Activated effector memory CD4-positive, alpha-beta T cell treated with anti-CD3 and anti-CD28 coated beads, Interleukin-2, amount 50 U/mL, for 16 hours (primary cell): ENCODE measurements around the gene PPP1R12B.
"Not testable (repeated sequence)": the region's sequence is repeated elsewhere in the genome, so short reads cannot be mapped to it uniquely, and the experiment has no call there.

ENCODE experiments used
- DNase-seq: peaks from one replicate; pipeline ENCODE4 v3.0.0-alpha.2; 2020

The PPP1R12B gene

GRCh38 chr1:202540014-202540413 is 191.5 kb downstream of the PPP1R12B start:
- DNase-seq, result no peak

DNA sequence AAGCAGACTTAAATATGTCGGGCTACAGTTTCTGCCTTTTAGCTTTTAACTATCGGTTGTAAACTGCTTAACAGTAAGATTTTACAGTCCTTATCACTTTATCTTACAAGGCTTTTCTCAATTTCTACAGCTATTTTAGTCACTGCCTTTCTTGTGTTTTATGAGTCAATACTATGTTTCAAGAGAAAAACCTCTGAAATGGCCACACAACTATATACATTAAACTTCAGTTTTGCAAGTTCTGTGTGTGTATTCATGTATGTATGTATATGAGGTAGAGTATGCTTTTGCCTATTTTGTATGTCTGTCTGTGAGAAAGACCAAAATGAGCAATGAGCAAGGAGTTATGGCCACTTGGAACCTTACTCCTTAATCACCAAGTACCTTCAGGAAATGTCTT is 191.9 kb downstream of the PPP1R12B start:
- no peak for DNase-seq

- DNase-seq, result not testable (repeated sequence)
Measured at GRCh38 chr1:202540858-202541257, 192.4 kb downstream of the PPP1R12B start.

- DNase-seq, result not testable (repeated sequence)
Measured at GRCh38 chr1:202542415-202542814, 193.9 kb downstream of the PPP1R12B start.

GRCh38 chr1:202543537-202543936 is 195.0 kb downstream of the PPP1R12B start:
- DNase-seq, result not testable (repeated sequence)

- not testable (repeated sequence) for DNase-seq
Measured at GRCh38 chr1:202544766-202545449, 196.4 kb downstream of the PPP1R12B start.

DNA sequence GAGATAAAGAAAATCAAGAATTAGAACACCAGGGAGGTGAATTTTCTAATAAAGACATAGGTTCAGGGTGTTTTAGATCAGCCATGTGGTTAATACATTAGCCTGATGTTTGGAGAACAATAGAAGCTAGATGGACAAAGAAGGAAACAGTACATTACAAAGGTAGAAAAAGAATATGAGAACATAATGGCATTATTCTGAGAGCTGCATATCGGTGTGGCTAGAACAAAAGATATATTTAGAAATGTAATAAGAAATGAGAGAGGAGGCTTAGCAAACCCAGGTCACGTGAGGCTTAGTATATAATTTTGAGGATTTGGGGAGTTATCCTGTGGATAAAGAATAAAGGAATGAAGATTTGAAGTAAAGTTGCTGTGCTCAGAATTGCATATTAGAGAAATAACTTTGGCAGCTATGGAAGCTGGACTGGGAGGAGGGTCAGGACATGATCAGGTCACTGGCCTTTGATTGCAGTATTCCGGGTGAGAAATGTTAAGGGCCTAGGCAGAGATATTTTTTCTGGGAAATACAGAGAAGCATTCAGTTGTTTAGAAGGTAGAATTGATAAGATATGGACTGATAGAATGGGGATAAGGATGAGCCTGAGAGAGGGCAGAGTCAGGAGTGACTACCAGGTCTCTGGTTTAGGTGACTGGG is 197.3 kb downstream of the PPP1R12B start:
- DNase-seq, result not testable (repeated sequence)

DNA sequence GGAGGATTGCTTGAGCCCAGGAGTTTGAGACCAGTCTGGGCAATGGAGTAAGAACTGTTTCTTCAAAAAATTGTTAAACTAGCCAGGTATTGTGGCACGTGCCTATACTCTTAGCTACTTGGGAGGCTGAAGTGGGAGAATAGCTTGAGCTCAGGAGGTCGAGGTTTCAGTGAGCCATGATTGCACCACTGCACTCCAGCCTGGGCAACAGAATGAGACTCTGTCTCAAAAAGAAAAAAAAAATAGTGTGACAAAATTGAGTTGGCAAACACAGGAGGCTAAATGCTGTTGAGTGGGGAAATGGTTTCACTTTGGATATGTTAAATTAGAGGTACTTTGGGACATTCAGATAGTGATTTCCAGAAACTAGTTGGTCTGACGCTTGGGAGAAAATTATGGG is 197.9 kb downstream of the PPP1R12B start:
- not testable (repeated sequence) for DNase-seq

DNA sequence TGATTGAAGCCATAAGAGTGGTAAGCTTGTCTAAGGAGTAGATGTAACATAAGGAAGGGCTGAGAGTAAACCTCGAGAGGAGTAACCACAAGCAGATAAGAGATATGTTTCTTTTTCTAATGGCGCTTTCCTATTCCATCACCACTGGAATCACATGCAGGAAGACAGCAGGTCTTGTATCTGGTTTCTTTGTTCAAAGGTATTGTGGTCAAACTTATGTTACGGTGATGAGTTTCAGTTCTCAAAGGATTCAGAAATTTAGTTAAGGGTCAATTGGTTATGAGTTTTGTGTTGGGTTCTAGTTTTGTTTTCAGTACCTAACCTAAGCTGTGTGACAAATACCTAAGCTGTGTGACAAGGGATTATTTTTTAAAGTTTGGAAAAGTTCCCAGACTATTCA is 198.3 kb downstream of the PPP1R12B start:
- DNase-seq, result not testable (repeated sequence)

DNA sequence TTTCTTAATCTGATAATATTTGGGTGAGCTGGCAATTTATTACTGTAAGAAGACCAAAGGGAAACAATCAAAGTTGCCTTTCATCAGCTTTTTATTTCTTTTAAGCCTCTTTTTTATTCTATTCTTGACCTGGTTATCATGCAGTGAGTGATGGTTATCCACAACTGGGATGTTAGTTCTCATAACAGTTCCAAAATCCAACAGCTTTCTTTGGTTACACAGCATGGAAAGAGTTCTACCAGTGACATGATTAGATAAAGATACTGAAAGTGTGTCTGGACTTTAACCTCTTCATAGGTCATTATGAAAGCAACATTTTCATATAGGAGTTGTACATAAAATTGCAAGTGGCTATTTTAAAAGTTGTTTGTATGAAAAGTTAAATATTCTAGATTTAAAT is 198.7 kb downstream of the PPP1R12B start:
- no peak for DNase-seq

- not testable (repeated sequence) for DNase-seq
Measured at GRCh38 chr1:202550088-202550487, 201.6 kb downstream of the PPP1R12B start.

- no peak for DNase-seq
Measured at GRCh38 chr1:202551683-202552082, 203.2 kb downstream of the PPP1R12B start.

GRCh38 chr1:202552615-202553014 is 204.1 kb downstream of the PPP1R12B start:
- not testable (repeated sequence) for DNase-seq

GRCh38 chr1:202553078-202553477 is 204.6 kb downstream of the PPP1R12B start:
- not testable (repeated sequence) for DNase-seq

GRCh38 chr1:202553560-202554038 is 205.1 kb downstream of the PPP1R12B start:
- no peak for DNase-seq

DNA sequence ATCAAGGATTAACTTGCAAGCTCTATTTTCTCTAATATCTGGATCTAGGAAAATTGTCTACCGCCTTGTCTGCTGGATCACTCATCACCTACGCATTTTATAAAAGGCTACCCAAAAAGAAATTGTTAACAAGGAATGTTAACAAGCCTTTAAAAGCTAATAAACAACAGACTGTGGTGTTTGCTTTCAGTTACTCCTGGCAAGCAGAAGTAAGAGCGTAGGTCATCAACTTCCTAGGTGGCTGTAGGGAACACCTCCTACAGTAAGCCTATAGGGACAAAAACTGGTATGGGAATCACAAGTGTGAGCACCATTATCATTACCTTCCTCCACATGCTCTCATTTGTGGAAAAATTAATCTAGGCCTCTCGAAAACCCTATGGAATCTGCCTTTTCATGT is 206.1 kb downstream of the PPP1R12B start:
- DNase-seq, result not testable (repeated sequence)

- DNase-seq, result not testable (repeated sequence)
Measured at GRCh38 chr1:202556037-202556436, 207.5 kb downstream of the PPP1R12B start.

GRCh38 chr1:202557662-202558061 is 209.2 kb downstream of the PPP1R12B start:
- DNase-seq, result not testable (repeated sequence)

DNA sequence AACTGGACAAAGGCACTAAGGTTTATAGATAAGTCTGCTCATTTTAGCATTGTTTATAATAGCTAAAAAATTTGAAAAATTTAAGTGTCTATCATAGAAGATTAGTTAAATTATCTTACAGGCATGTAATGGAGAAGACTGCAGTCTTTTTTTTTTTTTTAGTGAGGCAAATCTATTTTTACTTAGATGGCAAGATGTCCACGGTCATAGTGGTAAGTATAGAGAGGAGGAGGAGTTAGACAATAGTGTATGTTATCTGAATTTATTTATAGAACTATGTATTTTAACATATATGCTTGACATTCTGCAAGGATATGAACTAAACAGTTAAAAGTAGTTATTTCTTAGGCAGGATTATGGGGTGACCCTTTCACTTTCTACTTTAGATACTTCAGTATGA is 212.7 kb downstream of the PPP1R12B start:
- DNase-seq, result no peak

DNA sequence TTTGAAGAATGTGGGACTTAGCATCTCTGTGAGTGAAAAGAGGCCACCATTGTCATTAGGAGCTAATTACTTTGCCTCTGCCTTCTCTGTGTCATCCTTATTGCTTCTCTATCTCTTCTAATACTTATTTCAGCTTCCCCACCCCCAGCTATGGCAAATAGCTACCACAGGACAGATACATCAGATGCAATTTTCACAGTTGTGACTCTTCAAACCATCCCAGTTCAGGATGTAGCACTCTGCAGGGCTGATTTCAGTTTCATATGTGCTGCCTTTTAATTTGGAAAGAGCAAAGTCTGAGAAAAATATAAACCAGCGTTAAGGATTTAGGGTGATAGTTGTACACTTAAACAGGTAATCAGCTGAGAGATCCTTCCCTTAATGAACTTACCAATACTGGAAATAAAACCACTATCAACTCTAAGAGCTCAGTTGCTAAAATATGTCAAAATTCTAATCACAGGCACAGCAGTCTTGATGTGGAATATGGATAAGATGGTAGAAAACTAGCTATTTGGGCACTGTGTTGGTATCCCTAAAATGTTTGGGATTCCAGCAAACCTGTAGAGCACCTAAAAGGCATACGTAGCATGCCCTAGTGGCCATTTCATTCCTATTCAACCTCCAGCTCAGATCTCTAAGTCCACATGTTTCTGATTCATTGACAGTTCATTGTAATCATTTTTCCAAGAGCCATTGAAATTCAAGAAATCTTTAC is 213.4 kb downstream of the PPP1R12B start:
- no peak for DNase-seq

DNA sequence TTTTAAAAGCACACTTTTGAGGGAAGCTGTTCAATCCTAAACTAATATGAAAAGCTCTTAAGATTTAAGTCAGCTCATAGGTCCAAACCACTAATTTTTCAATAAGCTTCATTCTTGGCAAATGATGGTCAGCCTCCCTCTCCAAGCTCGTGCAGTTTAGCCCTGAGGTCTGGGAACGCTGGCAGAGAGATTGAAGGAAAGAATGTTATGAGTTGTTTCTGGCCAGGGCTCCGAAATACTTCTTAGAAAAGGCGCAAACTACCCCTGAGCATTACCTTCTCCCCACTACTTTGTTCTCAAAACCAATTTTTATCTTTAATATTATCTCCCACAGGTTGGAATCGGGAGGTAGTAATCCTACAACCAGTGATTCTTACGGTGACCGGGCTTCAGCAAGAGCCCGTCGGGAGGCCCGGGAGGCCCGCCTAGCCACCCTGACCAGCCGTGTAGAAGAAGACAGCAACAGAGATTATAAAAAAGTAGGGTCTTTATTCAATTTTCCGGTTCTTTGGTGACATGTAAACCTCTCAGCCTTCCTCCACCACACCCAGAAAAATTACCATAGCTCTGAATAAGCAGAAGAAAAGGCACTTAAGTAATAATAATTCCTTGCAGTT is 214.1 kb downstream of the PPP1R12B start:
- DNase-seq, result no peak

DNA sequence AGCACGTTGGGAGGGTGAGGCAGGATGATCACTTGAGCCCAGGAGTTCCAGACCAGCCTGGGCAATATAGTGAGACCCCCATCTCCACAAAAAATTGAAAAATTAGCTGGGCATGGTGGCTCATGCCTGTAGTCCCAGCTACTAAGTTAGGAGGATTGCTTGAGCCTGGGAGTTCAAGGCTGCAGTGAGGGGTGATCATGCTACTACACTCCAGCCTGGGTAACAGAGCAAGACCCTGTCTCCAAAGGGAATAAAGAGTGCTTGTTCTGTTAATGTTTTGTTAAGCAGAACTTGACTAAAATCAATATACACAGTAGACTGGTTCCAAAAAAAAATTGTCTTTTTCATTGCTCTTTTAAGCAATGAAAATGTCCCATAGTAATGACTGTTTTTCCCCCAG is 215.3 kb downstream of the PPP1R12B start:
- no peak for DNase-seq

DNA sequence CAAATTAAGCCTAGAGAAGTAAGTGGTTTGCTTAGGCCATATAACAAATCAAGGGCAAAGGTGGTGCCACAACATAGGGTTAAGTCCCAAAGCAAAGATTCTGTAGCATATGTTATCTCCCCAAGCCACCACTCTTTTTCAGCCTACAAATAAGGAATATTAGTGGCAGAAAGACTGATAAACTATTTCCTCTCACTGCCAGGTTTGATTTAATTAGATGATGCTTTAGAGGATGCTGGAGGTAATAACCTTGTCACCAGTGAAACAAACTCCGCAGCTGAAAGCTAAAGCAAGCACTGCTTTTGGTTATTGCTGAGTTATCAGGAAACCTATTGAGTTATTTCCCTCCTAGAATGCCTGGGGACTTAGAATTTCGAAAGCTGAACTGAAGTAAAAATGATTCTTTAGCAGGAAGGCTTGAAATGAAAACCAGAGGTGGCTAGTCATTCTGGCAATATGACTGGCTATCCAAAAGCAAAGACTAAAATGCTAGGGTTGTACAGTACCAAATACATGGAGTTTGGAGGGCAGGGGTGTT is 216.5 kb downstream of the PPP1R12B start:
- no peak for DNase-seq
